NB4 (cell line): ENCODE results near the gene ASAP2.

Experiments
- DNase-seq: peaks from one replicate; pipeline ENCODE4 v3.0.0; 2010; ENCODE audit warnings: low read depth
- H3K4me3 ChIP-seq: one replicate; pipeline ENCODE4 v1.5.1; 2011; ENCODE audit warnings: mild to moderate bottlenecking, low read depth, low read length, moderate library complexity
- CTCF ChIP-seq: IDR thresholded peaks from one replicate; pipeline ENCODE4 v1.5.1; 2012; ENCODE audit warnings: low read depth, low read length
- MAX ChIP-seq: IDR thresholded peaks from 2 replicates; pipeline ENCODE4 v1.6.1; 2011; ENCODE audit warnings: low read depth, low read length
- MYC ChIP-seq: IDR thresholded peaks from 2 replicates; pipeline ENCODE4 v1.6.1; 2011; ENCODE audit warnings: low read depth, low read length
- POLR2A ChIP-seq: IDR thresholded peaks from 2 replicates; pipeline ENCODE4 v1.6.1; 2011; ENCODE audit warnings: mild to moderate bottlenecking; ENCODE audit not compliant: insufficient read length; ENCODE audit errors: extremely low read depth

ASAP2 gene

GRCh38 chr2:9247177-9247576, 40.6 kb downstream of the ASAP2 start:
- no peak for DNase-seq
- no peak overlapping the region for H3K4me3 ChIP-seq
- no peak for TF ChIP-seq CTCF
- no peak for TF ChIP-seq MYC

- H3K4me3 ChIP-seq, result no peak overlapping the region
- TF ChIP-seq MYC (no peak), POLR2A (no peak), MAX (no peak), CTCF (no peak)
- DNase-seq, result no peak
Observed at GRCh38 chr2:9247786-9248185, 41.2 kb downstream of the ASAP2 start.

- TF ChIP-seq MAX (no peak), POLR2A (no peak), CTCF (no peak), MYC (no peak)
- H3K4me3 ChIP-seq, result no peak overlapping the region
- no peak for DNase-seq
Observed at GRCh38 chr2:9248363-9248762, 41.8 kb downstream of the ASAP2 start.

- DNase-seq, result peak; percentile 52
- H3K4me3 ChIP-seq, result no peak overlapping the region
- TF ChIP-seq POLR2A (no peak), MAX (no peak)
Observed at GRCh38 chr2:9249020-9249800, 42.6 kb downstream of the ASAP2 start.

GRCh38 chr2:9250091-9250490, 43.5 kb downstream of the ASAP2 start:
- H3K4me3 ChIP-seq, result no peak overlapping the region
- DNase-seq, result no peak
- no peak for TF ChIP-seq POLR2A
- TF ChIP-seq MAX, result no peak
- no peak for TF ChIP-seq MYC
- no peak for TF ChIP-seq CTCF

- TF ChIP-seq MAX, result no peak
- TF ChIP-seq MYC, result no peak
- DNase-seq, result no peak
- H3K4me3 ChIP-seq, result no peak overlapping the region
Observed at GRCh38 chr2:9250498-9251153, 44.0 kb downstream of the ASAP2 start.
